ENCODE results near the gene OTUD7B.

DNA sequence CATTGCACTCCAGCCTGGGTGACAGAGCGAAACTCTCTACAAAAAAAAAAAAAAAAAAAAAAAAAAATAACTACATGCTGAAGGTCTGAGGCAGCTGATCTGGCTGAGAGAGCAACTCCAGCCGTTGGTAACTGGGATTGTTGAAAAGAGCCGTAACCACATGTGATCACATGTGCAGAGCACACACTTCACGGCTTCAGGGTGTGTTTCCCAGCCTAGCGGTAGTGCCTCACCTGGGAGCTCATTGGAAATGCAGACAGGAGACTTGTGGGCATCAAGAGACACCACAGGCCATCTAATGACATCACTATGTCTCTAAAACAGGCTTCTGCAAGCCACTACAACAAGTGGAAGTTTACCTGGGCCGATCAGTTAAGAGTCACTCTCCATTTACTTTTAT lies 11.8 kb upstream of the OTUD7B start:
- TF ChIP-seq POLR2A (IDR thresholded peaks at IDR 0.05) (no peak), EP300 (IDR thresholded peaks at IDR 0.05) (no peak)
- TF ChIP-seq, protein P1, sequence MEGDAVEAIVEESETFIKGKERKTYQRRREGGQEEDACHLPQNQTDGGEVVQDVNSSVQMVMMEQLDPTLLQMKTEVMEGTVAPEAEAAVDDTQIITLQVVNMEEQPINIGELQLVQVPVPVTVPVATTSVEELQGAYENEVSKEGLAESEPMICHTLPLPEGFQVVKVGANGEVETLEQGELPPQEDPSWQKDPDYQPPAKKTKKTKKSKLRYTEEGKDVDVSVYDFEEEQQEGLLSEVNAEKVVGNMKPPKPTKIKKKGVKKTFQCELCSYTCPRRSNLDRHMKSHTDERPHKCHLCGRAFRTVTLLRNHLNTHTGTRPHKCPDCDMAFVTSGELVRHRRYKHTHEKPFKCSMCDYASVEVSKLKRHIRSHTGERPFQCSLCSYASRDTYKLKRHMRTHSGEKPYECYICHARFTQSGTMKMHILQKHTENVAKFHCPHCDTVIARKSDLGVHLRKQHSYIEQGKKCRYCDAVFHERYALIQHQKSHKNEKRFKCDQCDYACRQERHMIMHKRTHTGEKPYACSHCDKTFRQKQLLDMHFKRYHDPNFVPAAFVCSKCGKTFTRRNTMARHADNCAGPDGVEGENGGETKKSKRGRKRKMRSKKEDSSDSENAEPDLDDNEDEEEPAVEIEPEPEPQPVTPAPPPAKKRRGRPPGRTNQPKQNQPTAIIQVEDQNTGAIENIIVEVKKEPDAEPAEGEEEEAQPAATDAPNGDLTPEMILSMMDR (IDR thresholded peaks at IDR 0.05) = no peak

All from sigmoid colon (tissue), 4 donors.